Astrocyte (in vitro differentiated cells and primary cell): ENCODE data around the gene ENTPD7. TPM values are rescaled to one million over a fixed set of nuclear protein-coding genes. Genes with fewer than 3 reads are reported as not detected.

ENCODE experiments used
- DNase-seq: peaks from one replicate; pipeline ENCODE4 v3.0.0-alpha.2; 2010; ENCODE audit warnings: low read depth
- FAIRE-seq: peaks from 2 replicates; lab custom pipeline; 2011; peaks lifted over from hg19 to GRCh38; lab: Jason Lieb, UNC
- H2AFZ ChIP-seq: 2 replicates; pipeline ENCODE4 v1.6.0; 2012; ENCODE audit warnings: low read depth, low read length, inconsistent platforms
- H3K27ac ChIP-seq: 2 replicates; pipeline ENCODE4 v1.5.1; 2011; ENCODE audit warnings: low read depth, low read length, inconsistent platforms
- H3K27me3 ChIP-seq: 2 replicates; pipeline ENCODE4 v1.6.0; 2011; ENCODE audit warnings: low read length, inconsistent platforms; ENCODE audit not compliant: insufficient read depth
- H3K36me3 ChIP-seq: 2 replicates; pipeline ENCODE4 v1.5.1; 2011; ENCODE audit warnings: low read length, inconsistent platforms; ENCODE audit not compliant: insufficient read depth
- H3K4me1 ChIP-seq: 2 replicates; pipeline ENCODE4 v1.5.1; 2011; ENCODE audit warnings: low read length, inconsistent platforms; ENCODE audit not compliant: insufficient read depth
- H3K4me2 ChIP-seq: 2 replicates; pipeline ENCODE4 v1.6.0; 2012; ENCODE audit warnings: low read length, inconsistent platforms
- H3K4me3 ChIP-seq: 2 replicates; pipeline ENCODE4 v1.5.1; 2011; ENCODE audit warnings: low read depth, mild to moderate bottlenecking, low read length, inconsistent platforms; ENCODE audit not compliant: insufficient read depth
- H3K79me2 ChIP-seq: 2 replicates; pipeline ENCODE4 v1.6.0; 2012; ENCODE audit warnings: mild to moderate bottlenecking, low read length, inconsistent platforms; ENCODE audit not compliant: insufficient read depth
- H3K9ac ChIP-seq: 2 replicates; pipeline ENCODE4 v1.6.0; 2012; ENCODE audit warnings: mild to moderate bottlenecking, low read length, inconsistent platforms
- H3K9me3 ChIP-seq: 2 replicates; pipeline ENCODE4 v1.5.1; 2012; ENCODE audit warnings: low read depth, mild to moderate bottlenecking, low read length, inconsistent platforms; ENCODE audit not compliant: insufficient read depth
- H4K20me1 ChIP-seq: 2 replicates; pipeline ENCODE4 v1.6.0; 2012; ENCODE audit warnings: low read length, inconsistent platforms; ENCODE audit not compliant: insufficient read depth
- H3K27ac Mint-ChIP-seq: one replicate; pipeline ENCODE4 v1.8.0; 2021; ENCODE audit warnings: mild to moderate bottlenecking, mixed read lengths; ENCODE audit not compliant: unreplicated experiment
- H3K27me3 Mint-ChIP-seq: one replicate; pipeline ENCODE4 v1.8.0; 2021; ENCODE audit warnings: low read depth, mixed read lengths; ENCODE audit not compliant: unreplicated experiment
- H3K36me3 Mint-ChIP-seq: one replicate; pipeline ENCODE4 v1.8.0; 2021; ENCODE audit warnings: low read depth, mixed read lengths; ENCODE audit not compliant: unreplicated experiment
- H3K4me1 Mint-ChIP-seq: one replicate; pipeline ENCODE4 v1.8.0; 2021; ENCODE audit warnings: low read depth, mixed read lengths; ENCODE audit not compliant: unreplicated experiment
- H3K4me3 Mint-ChIP-seq: one replicate; pipeline ENCODE4 v1.8.0; 2021; ENCODE audit warnings: mild to moderate bottlenecking, moderate library complexity, mixed read lengths; ENCODE audit not compliant: unreplicated experiment
- H3K9me3 Mint-ChIP-seq: one replicate; pipeline ENCODE4 v1.8.0; 2021; ENCODE audit warnings: mild to moderate bottlenecking, mixed read lengths; ENCODE audit not compliant: unreplicated experiment
- EZH2 ChIP-seq: IDR thresholded peaks from 2 replicates; pipeline ENCODE4 v1.6.1; 2012; ENCODE audit warnings: mild to moderate bottlenecking, low read length, inconsistent platforms; ENCODE audit not compliant: insufficient read depth
- total RNA-seq: library from RNA; stranded (reverse); gene quantifications from 2 replicates; pipeline ENCODE4 v1.2.1, GENCODE V29; 2021
- TF ChIP-seq, protein P1 (sequence below): IDR thresholded peaks from 2 replicates; pipeline ENCODE4 v1.5.1; 2011; ENCODE audit warnings: low read depth, mild to moderate bottlenecking, inconsistent platforms, low read length, moderate library complexity; ENCODE audit not compliant: insufficient read depth

Gene ENTPD7
- total RNA-seq, 1 donor from 2014 or later: 21.6 TPM

GRCh38 chr10:99740260-99740659 lies 81.0 kb downstream of the ENTPD7 start:
- FAIRE-seq (no peak), DNase-seq (no peak)
- Mint-ChIP-seq H3K27ac (no peak overlapping the region), H3K4me3 (no peak overlapping the region), H3K36me3 (peaks cover 26% of the 10 kb centered on the region), H3K9me3 (peaks cover 8% of the 10 kb centered on the region), H3K4me1 (peaks cover 4% of the 10 kb centered on the region), H3K27me3 (no peaks in the 10 kb centered on the region)
- TF ChIP-seq EZH2: no peak
- TF ChIP-seq, protein P1, sequence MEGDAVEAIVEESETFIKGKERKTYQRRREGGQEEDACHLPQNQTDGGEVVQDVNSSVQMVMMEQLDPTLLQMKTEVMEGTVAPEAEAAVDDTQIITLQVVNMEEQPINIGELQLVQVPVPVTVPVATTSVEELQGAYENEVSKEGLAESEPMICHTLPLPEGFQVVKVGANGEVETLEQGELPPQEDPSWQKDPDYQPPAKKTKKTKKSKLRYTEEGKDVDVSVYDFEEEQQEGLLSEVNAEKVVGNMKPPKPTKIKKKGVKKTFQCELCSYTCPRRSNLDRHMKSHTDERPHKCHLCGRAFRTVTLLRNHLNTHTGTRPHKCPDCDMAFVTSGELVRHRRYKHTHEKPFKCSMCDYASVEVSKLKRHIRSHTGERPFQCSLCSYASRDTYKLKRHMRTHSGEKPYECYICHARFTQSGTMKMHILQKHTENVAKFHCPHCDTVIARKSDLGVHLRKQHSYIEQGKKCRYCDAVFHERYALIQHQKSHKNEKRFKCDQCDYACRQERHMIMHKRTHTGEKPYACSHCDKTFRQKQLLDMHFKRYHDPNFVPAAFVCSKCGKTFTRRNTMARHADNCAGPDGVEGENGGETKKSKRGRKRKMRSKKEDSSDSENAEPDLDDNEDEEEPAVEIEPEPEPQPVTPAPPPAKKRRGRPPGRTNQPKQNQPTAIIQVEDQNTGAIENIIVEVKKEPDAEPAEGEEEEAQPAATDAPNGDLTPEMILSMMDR: no peak
- Histone ChIP-seq H3K9me3 (no peaks in the 10 kb centered on the region), H4K20me1 (no peaks in the 10 kb centered on the region), H2AFZ (no peak overlapping the region), H3K36me3 (peaks cover 37% of the 10 kb centered on the region), H3K9ac (no peak overlapping the region), H3K27me3 (no peaks in the 10 kb centered on the region), H3K4me3 (no peak overlapping the region), H3K4me1 (no peaks in the 10 kb centered on the region), H3K79me2 (no peaks in the 10 kb centered on the region), H3K27ac (no peak overlapping the region), H3K4me2 (no peak overlapping the region)

GRCh38 chr10:99740933-99741559 lies 81.7 kb downstream of the ENTPD7 start:
- Mint-ChIP-seq H3K4me1 (peaks cover 4% of the 10 kb centered on the region), H3K27me3 (no peaks in the 10 kb centered on the region), H3K27ac (no peak overlapping the region), H3K4me3 (no peak overlapping the region), H3K9me3 (peaks cover 8% of the 10 kb centered on the region), H3K36me3 (peaks cover 27% of the 10 kb centered on the region)
- DNase-seq: no peak
- TF ChIP-seq EZH2: no peak
- TF ChIP-seq, protein P1: no peak
- Histone ChIP-seq H3K9ac (no peak overlapping the region), H3K79me2 (no peaks in the 10 kb centered on the region), H3K4me3 (no peak overlapping the region), H4K20me1 (no peaks in the 10 kb centered on the region), H3K36me3 (peaks cover 37% of the 10 kb centered on the region), H2AFZ (no peak overlapping the region), H3K4me2 (no peak overlapping the region), H3K27ac (no peak overlapping the region), H3K4me1 (no peaks in the 10 kb centered on the region), H3K9me3 (no peaks in the 10 kb centered on the region), H3K27me3 (no peaks in the 10 kb centered on the region)
- FAIRE-seq: no peak

DNA sequence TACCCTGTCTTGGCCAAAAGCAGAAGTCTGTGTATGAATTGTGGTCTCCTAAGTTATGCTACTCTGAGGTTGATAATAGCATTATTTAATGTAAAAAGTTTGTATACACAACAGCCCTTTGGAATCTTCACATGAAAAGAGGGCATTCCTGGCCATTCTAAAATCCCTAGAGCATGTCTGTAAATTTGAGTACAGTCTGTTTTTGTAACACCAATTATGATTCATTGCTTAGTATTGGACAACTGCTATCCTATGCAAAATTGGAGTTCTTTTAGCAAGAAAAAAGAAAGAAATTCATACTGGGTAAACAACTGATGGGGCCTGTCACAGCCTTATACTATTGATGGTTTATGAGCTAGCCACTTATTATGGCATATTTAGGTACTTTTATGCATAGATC lies 82.9 kb downstream of the ENTPD7 start:
- H3K9me3 Mint-ChIP-seq: peaks cover 8% of the 10 kb centered on the region
- FAIRE-seq (no peak), DNase-seq (no peak)
- H4K20me1 ChIP-seq: no peaks in the 10 kb centered on the region
- no peak overlapping the region for H2AFZ ChIP-seq
- peaks cover 39% of the 10 kb centered on the region for H3K36me3 ChIP-seq
- peaks cover 26% of the 10 kb centered on the region for H3K36me3 Mint-ChIP-seq
- no peak overlapping the region for H3K27ac ChIP-seq
- H3K79me2 ChIP-seq: no peaks in the 10 kb centered on the region
- H3K4me3 Mint-ChIP-seq: no peak overlapping the region
- no peaks in the 10 kb centered on the region for H3K27me3 Mint-ChIP-seq
- H3K27ac Mint-ChIP-seq: no peak overlapping the region
- no peak overlapping the region for H3K4me2 ChIP-seq
- no peak overlapping the region for H3K4me3 ChIP-seq
- no peak for TF ChIP-seq EZH2
- TF ChIP-seq, protein P1: no peak
- H3K9me3 ChIP-seq: no peaks in the 10 kb centered on the region
- H3K27me3 ChIP-seq: no peaks in the 10 kb centered on the region
- peaks cover 4% of the 10 kb centered on the region for H3K4me1 Mint-ChIP-seq
- H3K4me1 ChIP-seq: no peaks in the 10 kb centered on the region
- no peak overlapping the region for H3K9ac ChIP-seq
